ENCODE results near the gene CAMK2A. TPM values are rescaled to one million over a fixed set of nuclear protein-coding genes. Genes with fewer than 3 reads are reported as not detected.

The CAMK2A gene
- total RNA-seq, 2 experiments from 2014 or later: not detected

GRCh38 chr5:150302301-150303069, 12.9 kb upstream of the CAMK2A start, which contains the start of gene ARSI:
ARSI (minus strand) TSS chr5:150302905; CDS start chr5:150302373, 532 bp downstream.
- H3K4me1 Mint-ChIP-seq: peaks cover 2% of the 10 kb centered on the region
- H3K4me3 Mint-ChIP-seq: no peak within 1 kb of the TSS
- DNase-seq: no peak
- H3K27ac Mint-ChIP-seq: no peak within 1 kb of the TSS
- no peaks in the 10 kb centered on the region for H3K9me3 Mint-ChIP-seq
- CTCF ChIA-PET: interaction anchor here (1.2 kb wide), 1 partner anchor 16 kb away, joined by 3 read pairs; no protein-coding TSS in a partner anchor
- no peaks in the 10 kb centered on the region for H3K36me3 Mint-ChIP-seq (ENCODE audit: low read depth)
- POLR2A ChIA-PET: no interaction called here
- H3K27me3 Mint-ChIP-seq: peaks cover 40% of the 10 kb centered on the region

- no peaks in the 10 kb centered on the region for H3K36me3 Mint-ChIP-seq (ENCODE audit: low read depth)
- no peaks in the 10 kb centered on the region for H3K9me3 Mint-ChIP-seq
- DNase-seq: no peak
- POLR2A ChIA-PET: no interaction called here
- CTCF ChIA-PET: no interaction called here
- H3K27ac Mint-ChIP-seq: no peak overlapping the region
- peaks cover 40% of the 10 kb centered on the region for H3K27me3 Mint-ChIP-seq
- no peak overlapping the region for H3K4me3 Mint-ChIP-seq
- H3K4me1 Mint-ChIP-seq: peaks cover 2% of the 10 kb centered on the region
Measured at GRCh38 chr5:150301901-150302300, 12.3 kb upstream of the CAMK2A start.

DNA sequence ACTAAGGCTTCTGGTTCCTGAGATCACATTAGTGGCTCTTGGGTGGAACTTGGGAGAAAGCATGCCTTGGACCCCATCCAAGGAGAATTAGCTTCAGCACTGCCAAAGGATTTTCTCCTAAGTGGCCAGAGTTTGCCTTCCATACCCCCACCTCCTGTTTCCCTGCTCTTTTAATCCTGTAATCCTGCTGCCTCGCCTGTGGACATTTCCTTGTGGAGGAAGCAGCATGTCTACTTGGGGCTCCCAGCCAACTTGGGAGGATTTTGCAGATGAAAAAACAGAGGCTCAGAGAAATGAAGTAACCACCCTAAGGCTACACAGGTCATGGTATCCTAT, 11.6 kb upstream of the CAMK2A start:
- Mint-ChIP-seq H3K27ac (no peak overlapping the region), H3K4me1 (peaks cover 2% of the 10 kb centered on the region), H3K4me3 (no peak overlapping the region), H3K36me3 (ENCODE audit: low read depth) (no peaks in the 10 kb centered on the region), H3K9me3 (no peaks in the 10 kb centered on the region), H3K27me3 (peaks cover 40% of the 10 kb centered on the region)
- POLR2A ChIA-PET: no interaction called here
- CTCF ChIA-PET: interaction anchor here (1.1 kb wide), 1 partner anchor 83 kb away, joined by 3 read pairs; no protein-coding TSS in a partner anchor
- no peak for DNase-seq

DNA sequence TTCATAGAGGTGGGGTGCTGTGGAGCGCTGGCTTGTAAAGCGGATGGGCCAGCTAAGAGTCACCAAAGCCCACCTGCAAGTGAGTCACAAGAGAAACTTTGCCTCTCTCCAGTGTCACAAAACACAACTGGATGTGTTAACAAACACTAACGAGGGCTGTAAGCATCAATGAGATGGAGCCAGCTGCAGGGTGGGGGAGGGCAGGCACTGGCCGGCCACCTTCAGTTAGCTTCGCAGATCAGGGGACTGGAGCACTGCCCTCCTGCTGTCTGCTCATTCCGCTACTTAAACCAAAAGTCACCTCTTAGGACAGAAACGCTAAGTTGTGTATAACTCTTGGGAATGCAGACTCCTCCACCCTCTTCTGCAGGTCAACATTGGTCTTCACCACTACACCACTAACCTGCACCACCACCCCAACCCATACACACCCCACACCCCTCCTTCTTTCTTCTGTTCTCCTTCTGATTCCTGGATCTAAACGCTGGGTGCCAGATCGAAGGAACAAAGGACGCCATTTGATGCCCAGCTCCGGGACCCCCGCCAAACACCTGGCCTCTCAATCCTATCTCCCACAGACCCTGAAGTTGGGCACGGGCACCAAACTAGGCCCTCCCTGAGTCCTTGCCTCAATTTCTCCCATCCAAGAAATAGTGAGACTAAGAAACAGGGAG, 11.1 kb upstream of the CAMK2A start:
- Mint-ChIP-seq H3K4me3 (no peak overlapping the region), H3K4me1 (peaks cover 2% of the 10 kb centered on the region), H3K27ac (no peak overlapping the region), H3K36me3 (ENCODE audit: low read depth) (no peaks in the 10 kb centered on the region), H3K9me3 (no peaks in the 10 kb centered on the region), H3K27me3 (peaks cover 40% of the 10 kb centered on the region)
- POLR2A ChIA-PET: interaction anchor here (1.0 kb wide), 1 partner anchor 10 kb away, joined by 3 read pairs; no protein-coding TSS in a partner anchor
- no peak for DNase-seq
- CTCF ChIA-PET: interaction anchor here (0.7 to 1.3 kb wide), 4 partner anchors 8 to 82 kb away, joined by 3 read pairs; no protein-coding TSS in a partner anchor

- POLR2A ChIA-PET: interaction anchor here (0.7 to 1.0 kb wide), 2 partner anchors 9 to 534 kb away, joined by 3 read pairs; no protein-coding TSS in a partner anchor
- Mint-ChIP-seq H3K36me3 (ENCODE audit: low read depth) (no peaks in the 10 kb centered on the region), H3K4me3 (no peak overlapping the region), H3K4me1 (no peaks in the 10 kb centered on the region), H3K27me3 (peaks cover 32% of the 10 kb centered on the region), H3K27ac (no peak overlapping the region), H3K9me3 (no peaks in the 10 kb centered on the region)
- CTCF ChIA-PET: interaction anchor here (0.7 to 1.5 kb wide), 4 partner anchors 9 to 41 kb away, joined by 3 read pairs; no protein-coding TSS in a partner anchor
- DNase-seq: no peak
Measured at GRCh38 chr5:150299571-150300327, 10.2 kb upstream of the CAMK2A start.

DNA sequence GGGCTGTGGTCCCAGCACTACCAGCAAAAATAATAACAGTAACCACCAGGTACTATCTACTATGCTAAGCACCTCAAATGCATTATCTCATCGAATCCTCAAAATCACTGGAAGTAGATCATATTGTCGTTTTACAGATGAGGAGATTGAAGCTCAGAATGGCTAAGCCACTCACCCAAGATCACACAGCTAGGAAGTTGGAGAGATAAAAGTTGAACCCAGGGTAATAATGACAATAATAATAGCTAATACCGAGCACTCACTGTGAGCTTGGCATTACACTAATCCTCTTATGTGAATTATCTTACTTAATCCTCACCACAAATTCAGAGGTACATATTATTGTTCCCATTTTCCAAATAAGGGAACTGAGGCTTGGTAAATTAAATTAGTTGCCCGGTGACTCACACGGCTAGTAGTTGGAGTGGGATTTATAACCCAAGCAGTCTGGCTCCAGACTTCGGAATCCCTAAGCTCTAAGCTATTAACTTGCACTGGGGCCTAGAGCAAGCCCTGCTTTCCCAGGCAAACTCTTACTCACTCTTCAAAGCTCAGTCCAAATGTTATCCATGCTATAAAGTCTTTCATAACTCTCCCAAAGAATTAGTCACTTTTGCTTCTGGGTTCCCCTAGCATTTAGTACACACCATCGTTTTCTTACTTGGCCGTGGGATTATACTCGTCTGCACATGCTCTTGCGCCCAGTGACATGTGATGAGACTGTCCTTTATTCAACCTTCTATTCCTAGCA, 9.3 kb upstream of the CAMK2A start:
- Mint-ChIP-seq H3K27me3 (peaks cover 24% of the 10 kb centered on the region), H3K36me3 (ENCODE audit: low read depth) (no peaks in the 10 kb centered on the region), H3K4me3 (no peak overlapping the region), H3K4me1 (no peaks in the 10 kb centered on the region), H3K9me3 (no peaks in the 10 kb centered on the region), H3K27ac (no peak overlapping the region)
- CTCF ChIA-PET: interaction anchor here (0.6 to 1.5 kb wide), 3 partner anchors 29 to 185 kb away, joined by 3 read pairs; no protein-coding TSS in a partner anchor
- no peak for DNase-seq
- POLR2A ChIA-PET: no interaction called here

GRCh38 chr5:150297934-150298595, 8.5 kb upstream of the CAMK2A start:
- H3K4me1 Mint-ChIP-seq: no peaks in the 10 kb centered on the region

GRCh38 chr5:150297236-150297890, 7.8 kb upstream of the CAMK2A start:
- no peak for DNase-seq
- ChIA-PET POLR2A (no interaction called here), CTCF (interaction anchor here (1.1 to 1.3 kb wide), 2 partner anchors 10 to 14 kb away, joined by 3 read pairs; no protein-coding TSS in a partner anchor)
- Mint-ChIP-seq H3K27me3 (peaks cover 14% of the 10 kb centered on the region), H3K9me3 (no peaks in the 10 kb centered on the region), H3K27ac (no peak overlapping the region), H3K4me3 (no peak overlapping the region), H3K4me1 (no peaks in the 10 kb centered on the region), H3K36me3 (ENCODE audit: low read depth) (no peaks in the 10 kb centered on the region)

More at GRCh38 chr5:150297934-150298595, 8.5 kb upstream of the CAMK2A start:
- peaks cover 17% of the 10 kb centered on the region for H3K27me3 Mint-ChIP-seq
- DNase-seq: no peak
- H3K27ac Mint-ChIP-seq: no peak overlapping the region
- no peaks in the 10 kb centered on the region for H3K36me3 Mint-ChIP-seq (ENCODE audit: low read depth)
- CTCF ChIA-PET: interaction anchor here (0.6 to 1.5 kb wide), 2 partner anchors 39 to 186 kb away, joined by 3 read pairs; no protein-coding TSS in a partner anchor
- POLR2A ChIA-PET: no interaction called here
- H3K4me3 Mint-ChIP-seq: no peak overlapping the region
- H3K9me3 Mint-ChIP-seq: no peaks in the 10 kb centered on the region

- Mint-ChIP-seq H3K9me3 (no peaks in the 10 kb centered on the region), H3K27me3 (peaks cover 11% of the 10 kb centered on the region), H3K4me3 (no peak overlapping the region), H3K36me3 (ENCODE audit: low read depth) (no peaks in the 10 kb centered on the region), H3K4me1 (no peaks in the 10 kb centered on the region), H3K27ac (no peak overlapping the region)
- ChIA-PET CTCF (interaction anchor here (1.1 to 1.3 kb wide), 2 partner anchors 9 to 13 kb away, joined by 3 read pairs; no protein-coding TSS in a partner anchor), POLR2A (no interaction called here)
- DNase-seq: no peak
Measured at GRCh38 chr5:150296496-150296895, 6.9 kb upstream of the CAMK2A start.

GRCh38 chr5:150295741-150296486, 6.3 kb upstream of the CAMK2A start:
- CTCF ChIA-PET: interaction anchor here (1.3 kb wide), 1 partner anchor 9 kb away, joined by 3 read pairs; no protein-coding TSS in a partner anchor
- Mint-ChIP-seq H3K36me3 (ENCODE audit: low read depth) (no peaks in the 10 kb centered on the region), H3K27ac (no peak overlapping the region), H3K4me3 (no peak overlapping the region), H3K27me3 (peaks cover 6% of the 10 kb centered on the region), H3K4me1 (no peaks in the 10 kb centered on the region), H3K9me3 (no peaks in the 10 kb centered on the region)
- POLR2A ChIA-PET: no interaction called here
- DNase-seq: no peak

DNA sequence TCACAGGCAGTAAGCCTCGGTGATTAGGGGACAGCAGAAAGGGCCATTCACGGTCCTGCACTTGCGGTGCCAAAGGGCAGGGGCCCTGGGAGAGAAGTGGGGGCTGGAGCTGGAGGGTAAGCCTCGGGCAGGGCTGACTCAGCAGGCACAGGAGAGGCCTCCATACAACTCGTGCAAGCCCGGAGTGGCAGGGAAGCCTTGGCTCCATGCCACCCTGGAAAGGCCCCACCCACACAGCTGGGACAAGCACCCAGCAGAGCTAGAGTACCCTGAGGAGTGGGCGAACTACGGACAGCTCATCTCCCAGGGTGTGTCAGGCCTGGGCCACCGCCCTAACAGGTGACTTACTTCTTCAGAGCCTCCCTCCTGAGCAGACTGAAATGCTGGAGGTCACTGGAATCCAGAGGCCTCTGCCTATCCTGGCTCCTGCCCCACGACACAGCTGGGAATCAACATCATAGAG, 5.6 kb upstream of the CAMK2A start:
- Mint-ChIP-seq H3K9me3 (no peaks in the 10 kb centered on the region), H3K4me3 (no peak overlapping the region), H3K36me3 (ENCODE audit: low read depth) (no peaks in the 10 kb centered on the region), H3K4me1 (no peaks in the 10 kb centered on the region), H3K27me3 (no peaks in the 10 kb centered on the region), H3K27ac (no peak overlapping the region)
- POLR2A ChIA-PET: no interaction called here
- DNase-seq: no peak
- CTCF ChIA-PET: no interaction called here
